H9 (cell line): Measurements from ENCODE around the gene KLF13. TPM values are rescaled to one million over a fixed set of nuclear protein-coding genes. Genes with fewer than 3 reads are reported as not detected.

Experiments
- DNase-seq: peaks from one replicate; pipeline ENCODE4 v3.0.0-alpha.2; 2017
- H2AFZ ChIP-seq: one replicate; pipeline ENCODE4 v1.6.1; 2013; ENCODE audit warnings: mild to moderate bottlenecking, low read length, control low read depth, moderate library complexity
- H2AK5ac ChIP-seq: 2 replicates; pipeline ENCODE4 v1.6.1; 2013; ENCODE audit warnings: low read length, control low read depth, mixed read lengths; ENCODE audit not compliant: insufficient read length
- H2BK120ac ChIP-seq: one replicate; pipeline ENCODE4 v1.6.1; 2013; ENCODE audit warnings: low read depth, mild to moderate bottlenecking, low read length, control low read depth, inconsistent platforms; ENCODE audit not compliant: poor library complexity, severe bottlenecking
- H2BK12ac ChIP-seq: 2 replicates; pipeline ENCODE4 v1.6.1; 2013; ENCODE audit warnings: low read length, control low read depth, mixed read lengths, low read depth; ENCODE audit not compliant: insufficient read length
- H2BK15ac ChIP-seq: 2 replicates; pipeline ENCODE4 v1.6.1; 2013; ENCODE audit warnings: low read depth, low read length, control low read depth
- H2BK20ac ChIP-seq: one replicate; pipeline ENCODE4 v1.6.1; 2013; ENCODE audit warnings: low read depth, mild to moderate bottlenecking, low read length, control low read depth, inconsistent platforms; ENCODE audit not compliant: poor library complexity, severe bottlenecking
- H2BK5ac ChIP-seq: 2 replicates; pipeline ENCODE4 v1.6.1; 2013; ENCODE audit warnings: low read length, control low read depth, mixed read lengths; ENCODE audit not compliant: insufficient read length
- H3K14ac ChIP-seq: 2 replicates; pipeline ENCODE4 v1.6.1; 2013; ENCODE audit warnings: low read length, control low read depth; ENCODE audit not compliant: insufficient read depth
- H3K18ac ChIP-seq: 2 replicates; pipeline ENCODE4 v1.6.1; 2013; ENCODE audit warnings: low read depth, mild to moderate bottlenecking, mixed read lengths, low read length, control low read depth; ENCODE audit not compliant: insufficient read length
- H3K23ac ChIP-seq: 2 replicates; pipeline ENCODE4 v1.6.1; 2013; ENCODE audit warnings: low read length, control low read depth, mixed read lengths, low read depth; ENCODE audit not compliant: insufficient read length
- H3K23me2 ChIP-seq: 2 replicates; pipeline ENCODE4 v1.6.1; 2013; ENCODE audit warnings: low read depth, mild to moderate bottlenecking, mixed read lengths, low read length, control low read depth; ENCODE audit not compliant: insufficient read length, poor library complexity, severe bottlenecking
- H3K27ac ChIP-seq: 2 replicates; pipeline ENCODE4 v1.5.1; 2013; ENCODE audit warnings: low read length, control low read depth, mixed read lengths, low read depth; ENCODE audit not compliant: insufficient read length
- H3K27me3 ChIP-seq: 2 replicates; pipeline ENCODE4 v1.6.1; 2013; ENCODE audit warnings: low read length, control low read depth, inconsistent platforms; ENCODE audit not compliant: insufficient read depth
- H3K4ac ChIP-seq: 2 replicates; pipeline ENCODE4 v1.6.1; 2013; ENCODE audit warnings: low read depth, mild to moderate bottlenecking, control low read depth, inconsistent platforms, low read length, moderate library complexity
- H3K4me1 ChIP-seq: 2 replicates; pipeline ENCODE4 v1.6.1; 2013; ENCODE audit warnings: low read length, control low read depth, inconsistent platforms; ENCODE audit not compliant: insufficient read depth
- H3K4me2 ChIP-seq: 2 replicates; pipeline ENCODE4 v1.6.1; 2013; ENCODE audit warnings: low read length, control low read depth, mixed read lengths; ENCODE audit not compliant: insufficient read length, insufficient read depth
- H3K56ac ChIP-seq: 2 replicates; pipeline ENCODE4 v1.6.1; 2013; ENCODE audit warnings: low read depth, mild to moderate bottlenecking, mixed read lengths, low read length, control low read depth; ENCODE audit not compliant: insufficient read length
- H3K79me1 ChIP-seq: 2 replicates; pipeline ENCODE4 v1.6.1; 2013; ENCODE audit warnings: low read depth, mild to moderate bottlenecking, moderate library complexity, low read length, control low read depth, inconsistent platforms; ENCODE audit not compliant: insufficient read depth, poor library complexity, severe bottlenecking
- H3K79me2 ChIP-seq: 2 replicates; pipeline ENCODE4 v1.6.1; 2013; ENCODE audit warnings: low read length, control low read depth, inconsistent platforms; ENCODE audit not compliant: insufficient read depth
- H3K9ac ChIP-seq: 2 replicates; pipeline ENCODE4 v1.6.1; 2013; ENCODE audit warnings: low read length, control low read depth, mixed read lengths; ENCODE audit not compliant: insufficient read length; ENCODE audit errors: extremely low read depth
- H3K9me3 ChIP-seq: one replicate; pipeline ENCODE4 v1.6.1; 2013; ENCODE audit warnings: low read depth, low read length, inconsistent platforms; ENCODE audit not compliant: control insufficient read depth
- H3T11ph ChIP-seq: one replicate; pipeline ENCODE4 v1.6.1; 2013; ENCODE audit warnings: mild to moderate bottlenecking, low read length, control low read depth, inconsistent platforms
- H4K20me1 ChIP-seq: one replicate; pipeline ENCODE4 v1.6.1; 2013; ENCODE audit not compliant: control insufficient read depth, insufficient read length, insufficient read depth
- H4K5ac ChIP-seq: 2 replicates; pipeline ENCODE4 v1.6.1; 2013; ENCODE audit warnings: low read depth, mild to moderate bottlenecking, mixed read lengths, low read length, control low read depth; ENCODE audit not compliant: insufficient read length
- H4K8ac ChIP-seq: replicated peaks from 2 replicates; pipeline ENCODE4 v1.6.1; 2013; ENCODE audit warnings: low read length, control low read depth, mixed read lengths, low read depth; ENCODE audit not compliant: insufficient read length
- H4K91ac ChIP-seq: 2 replicates; pipeline ENCODE4 v1.6.1; 2013; ENCODE audit warnings: low read depth, mild to moderate bottlenecking, moderate library complexity, mixed read lengths, low read length, control low read depth; ENCODE audit not compliant: insufficient read length
- H3K27ac Mint-ChIP-seq, 3 experiments: 2 replicates in 2 of 3; 3 replicates in 1 of 3; pipeline ENCODE4 v1.8.0; 2020 to 2021; ENCODE audit warnings: mixed read lengths in 3 of 3, mild to moderate bottlenecking in 1 of 3, moderate library complexity in 1 of 3
- H3K27me3 Mint-ChIP-seq: 2 replicates; pipeline ENCODE4 v1.8.0; 2021; ENCODE audit warnings: low read depth, mild to moderate bottlenecking, moderate library complexity, mixed read lengths
- H3K36me3 Mint-ChIP-seq, 3 experiments: 2 replicates in 2 of 3; 3 replicates in 1 of 3; pipeline ENCODE4 v1.8.0; 2020 to 2021; ENCODE audit warnings: low read depth in 3 of 3, mixed read lengths in 3 of 3; ENCODE audit not compliant: insufficient read depth in 1 of 3
- H3K4me1 Mint-ChIP-seq, 2 experiments: 2 replicates each; pipeline ENCODE4 v1.8.0; 2020; ENCODE audit warnings: mixed read lengths in 2 of 2
- H3K4me3 Mint-ChIP-seq, 2 experiments: 2 replicates in 1 of 2; 3 replicates in 1 of 2; pipeline ENCODE4 v1.8.0; 2020 to 2021; ENCODE audit warnings: mild to moderate bottlenecking in 2 of 2, mixed read lengths in 2 of 2, moderate library complexity in 1 of 2
- H3K9me3 Mint-ChIP-seq, 2 experiments: 2 replicates in 1 of 2; 3 replicates in 1 of 2; pipeline ENCODE4 v1.8.0; 2020; ENCODE audit warnings: mild to moderate bottlenecking in 2 of 2, mixed read lengths in 2 of 2, moderate library complexity in 1 of 2
- CTCF ChIP-seq: fragments of 200-600 bp; sonication (generic); conservative IDR thresholded peaks from 3 replicates; pipeline ENCODE4 v1.8.0; 2021; ENCODE audit warnings: antibody characterized with exemption, mild to moderate bottlenecking
- WGBS: extraction: QIAGEN DNeasy Blood & Tissue Kit; methylation state at CpG from one replicate; pipeline ENCODE4 v1.1.7; 2013; ENCODE audit warnings: missing lambda C conversion rate, low lambda C conversion rate, mixed read lengths; ENCODE audit not compliant: insufficient read length; ENCODE audit errors: extremely low coverage; 5-methylcytosine and 5-hydroxymethylcytosine counted together
- total RNA-seq: library from RNA; stranded (reverse); gene quantifications from 2 replicates; pipeline ENCODE4 v1.2.1, GENCODE V29; 2021

Gene KLF13
- total RNA-seq, 1 experiment from 2014 or later = 33.4 TPM

DNA sequence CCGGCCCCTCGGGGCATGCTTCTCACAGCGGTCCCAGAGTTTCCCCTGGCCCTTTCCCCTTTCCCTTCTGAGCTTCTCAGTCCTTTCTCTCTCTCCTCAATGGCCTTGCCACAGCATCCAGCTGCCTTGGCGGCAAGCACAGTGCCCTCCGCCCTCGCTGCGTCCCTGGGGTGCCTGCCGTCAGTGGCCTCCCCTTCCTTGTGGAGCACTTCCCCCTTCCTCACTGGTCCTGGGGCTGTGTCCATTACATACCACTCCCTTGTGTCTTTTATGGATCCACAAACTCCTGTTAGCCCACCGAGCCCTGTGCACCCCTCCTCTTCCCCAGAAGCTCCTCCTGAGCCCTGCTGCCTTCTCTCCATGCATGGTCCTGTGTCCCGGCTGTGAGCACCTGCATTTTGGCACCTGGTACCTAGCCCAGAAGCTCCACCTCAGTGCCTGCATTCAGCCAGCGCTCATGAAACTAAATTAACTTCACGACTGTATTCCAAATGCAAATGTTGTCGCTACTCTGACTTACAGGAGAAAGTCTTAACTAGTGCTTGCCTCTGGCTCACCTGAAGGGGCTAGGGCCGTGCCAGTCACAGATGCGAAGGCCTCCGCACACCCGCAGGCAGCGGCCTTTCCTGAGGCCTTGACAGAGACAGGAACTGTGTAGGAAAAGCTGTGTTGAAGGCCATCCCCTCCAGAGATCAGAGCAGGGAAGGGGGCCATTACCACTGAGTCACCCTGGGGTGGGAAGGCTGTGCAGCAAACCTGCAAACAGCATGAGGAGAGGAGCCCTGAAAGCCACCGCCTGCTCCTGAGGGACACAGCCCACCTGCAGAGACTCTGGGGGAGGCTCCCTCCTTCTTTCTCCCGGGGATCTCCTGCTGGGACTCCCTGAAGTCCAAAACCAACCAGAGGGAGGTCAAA lies 19.1 kb upstream of the KLF13 start:
- Histone ChIP-seq H4K20me1 (no peaks in the 10 kb centered on the region), H3K4me1 (peaks cover 14% of the 10 kb centered on the region; the same call in 1 of the 2 replicates), H4K5ac (no peak overlapping the region), H3K4ac (no peak overlapping the region), H3K14ac (peak overlapping the region; percentile 17), H3K79me1 (no peaks in the 10 kb centered on the region), H4K8ac (no peak overlapping the region), H2BK12ac (no peak overlapping the region), H2BK20ac (no peak overlapping the region), H2BK15ac (no peak overlapping the region), H2BK120ac (no peak overlapping the region), H2BK5ac (no peak overlapping the region), H3K9me3 (no peaks in the 10 kb centered on the region), H3K9ac (no peak overlapping the region), H2AFZ (no peak overlapping the region), H3K27me3 (no peaks in the 10 kb centered on the region), H4K91ac (no peak overlapping the region), H3K23me2 (no peaks in the 10 kb centered on the region), H3T11ph (no peak overlapping the region), H3K4me2 (no peak overlapping the region), H3K79me2 (no peaks in the 10 kb centered on the region), H3K23ac (no peak overlapping the region), H3K27ac (no peak overlapping the region), H3K18ac (peak overlapping the region; percentile 41), H3K56ac (no peak overlapping the region), H2AK5ac (no peak overlapping the region)
- Mint-ChIP-seq H3K9me3 (no peaks in the 10 kb centered on the region; a peak in 1 of 5 replicates), H3K27ac (peak overlapping the region; percentile 88 to 99 (median 95)), H3K4me3 (peak overlapping the region; percentile 12 to 76; a peak in 4 of 5 replicates), H3K4me1 (peaks cover 70 to 78% of the 10 kb centered on the region in 2 experiments), H3K36me3 (no peaks in the 10 kb centered on the region; a peak in 1 of 7 replicates), H3K27me3 (peaks cover 10% of the 10 kb centered on the region; the same call in 1 of the 2 replicates)
- no CpG with 5 or more reads among the region's 20 CpGs for WGBS
- TF ChIP-seq CTCF = no peak
- no peak for DNase-seq
